ENCODE data around the gene APP.

Gene APP

GRCh38 chr21:25967901-25968438 lies 202.6 kb downstream of the APP start:
- DNase-seq = no peak

GRCh38 chr21:25967181-25967900 lies 203.2 kb downstream of the APP start:
- DNase-seq = peak; percentile 11

DNA sequence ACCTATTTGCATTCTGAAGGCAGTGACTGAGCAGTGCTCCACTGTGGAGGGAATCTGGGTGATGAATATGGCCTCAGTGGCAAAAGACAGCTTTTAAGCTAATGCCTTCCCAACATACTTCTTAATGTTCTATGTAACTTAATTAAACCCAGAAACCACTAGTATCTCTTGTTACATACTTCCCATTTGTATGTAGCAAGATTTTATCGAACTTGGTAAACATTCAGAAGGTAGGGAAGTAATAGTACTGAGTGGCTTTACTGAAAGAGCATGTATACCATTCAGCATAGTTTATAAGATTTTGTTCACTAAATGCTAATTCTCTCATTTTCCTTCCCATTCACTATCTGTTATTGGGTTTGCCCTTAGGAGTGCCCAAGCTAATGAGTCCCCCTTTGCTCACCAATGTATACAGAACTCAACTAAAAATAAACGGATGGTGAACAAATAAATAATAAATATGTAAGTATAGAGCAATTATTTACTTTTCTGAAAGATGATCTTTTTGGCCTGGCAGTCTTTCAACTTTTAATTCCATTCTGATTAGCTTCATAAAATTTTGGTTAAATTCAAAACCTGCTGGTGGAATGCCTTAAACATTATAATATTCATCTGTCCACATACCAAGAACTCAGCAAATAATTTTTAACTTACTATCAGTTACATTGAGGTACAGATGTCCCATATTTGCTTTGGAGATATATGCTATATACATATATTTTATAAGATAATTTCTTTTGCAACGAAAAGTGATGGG lies 204.4 kb downstream of the APP start:
- no peak for DNase-seq

DNA sequence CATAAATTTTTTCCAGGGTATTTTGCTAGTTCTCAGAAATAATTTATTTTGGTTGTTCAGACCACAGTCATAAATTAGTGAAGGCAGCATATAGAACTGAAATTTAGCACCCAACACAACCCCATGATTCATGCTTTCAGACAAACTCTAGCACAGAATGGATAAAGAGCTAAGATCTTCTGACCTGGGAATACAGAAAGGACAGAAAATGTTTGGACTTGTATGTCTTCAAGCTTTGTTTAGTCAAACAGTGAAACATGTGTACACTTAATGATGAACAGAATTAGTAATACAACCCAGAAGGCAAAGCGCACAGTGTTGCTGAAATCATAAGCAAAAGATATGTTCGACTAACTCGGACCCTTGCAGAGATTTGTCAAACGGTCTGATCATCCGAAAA lies 205.6 kb downstream of the APP start:
- no peak for DNase-seq

DNA sequence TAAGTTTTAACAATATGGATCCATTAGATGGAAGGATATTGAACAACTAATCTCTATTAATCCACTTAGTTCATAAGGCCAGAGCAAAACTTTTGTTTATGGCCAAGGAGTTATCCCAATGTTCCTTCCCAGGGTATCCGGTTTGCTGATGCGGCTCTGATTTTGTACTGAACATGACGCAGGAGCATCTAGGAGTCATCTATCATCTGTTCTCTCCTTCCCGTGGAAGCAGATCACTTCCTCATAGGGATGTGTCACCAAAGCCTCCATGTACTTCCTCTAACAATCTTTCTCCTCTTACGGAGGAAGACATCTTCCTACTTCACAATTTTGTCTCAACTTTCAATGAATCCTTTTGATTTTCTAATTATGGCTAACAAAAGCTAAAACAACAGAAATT lies 206.6 kb downstream of the APP start:
- DNase-seq = no peak

GRCh38 chr21:25963181-25963580 lies 207.4 kb downstream of the APP start:
- peak; percentile 59 for DNase-seq

DNA sequence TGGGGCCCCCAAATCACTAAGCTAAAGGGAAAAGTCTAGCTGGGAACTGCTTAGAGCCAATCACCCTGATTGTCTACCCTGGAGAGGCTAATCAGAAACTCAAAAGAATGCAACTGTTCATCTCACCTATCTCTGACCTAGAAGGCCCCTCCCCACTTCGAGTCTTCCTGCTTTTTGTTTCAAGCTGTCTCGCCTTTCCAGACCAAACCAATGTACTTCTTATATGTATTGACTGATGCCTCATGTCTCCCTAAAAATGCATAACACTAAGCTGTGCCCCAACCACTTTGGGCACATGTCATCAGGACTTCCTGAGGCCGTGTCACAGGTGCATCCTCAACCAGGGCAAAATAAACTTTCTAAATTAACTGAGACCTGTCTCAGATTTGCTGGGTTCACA lies 209.5 kb downstream of the APP start:
- no peak for DNase-seq

- DNase-seq = no peak
Measured at GRCh38 chr21:25960402-25960801, 210.2 kb downstream of the APP start.

DNA sequence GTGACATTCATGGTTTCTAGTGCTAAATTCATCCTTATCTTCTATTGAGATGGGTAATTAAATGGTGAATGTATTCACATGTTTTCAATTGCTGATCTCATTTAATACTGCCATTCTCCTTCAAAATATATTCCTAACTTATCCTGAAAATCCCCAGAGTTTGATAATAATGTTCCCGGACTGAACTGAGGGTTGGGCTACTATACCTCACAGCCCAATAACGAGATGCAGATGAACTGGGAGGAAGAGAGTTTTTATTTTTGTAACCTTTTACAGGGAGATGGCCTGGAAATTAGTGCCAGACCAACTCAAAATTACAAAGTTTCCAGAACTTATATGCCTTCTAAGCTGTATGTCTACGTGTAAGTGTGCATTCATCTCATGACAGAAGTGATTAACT lies 210.8 kb downstream of the APP start:
- no peak for DNase-seq

GRCh38 chr21:25956993-25957714 lies 213.4 kb downstream of the APP start:
- peak; percentile 55 for DNase-seq

- no peak for DNase-seq
Measured at GRCh38 chr21:25955646-25956045, 214.9 kb downstream of the APP start.

- no peak for DNase-seq
Measured at GRCh38 chr21:25953659-25954058, 216.9 kb downstream of the APP start.

- DNase-seq = no peak
Measured at GRCh38 chr21:25953196-25953595, 217.4 kb downstream of the APP start.

DNA sequence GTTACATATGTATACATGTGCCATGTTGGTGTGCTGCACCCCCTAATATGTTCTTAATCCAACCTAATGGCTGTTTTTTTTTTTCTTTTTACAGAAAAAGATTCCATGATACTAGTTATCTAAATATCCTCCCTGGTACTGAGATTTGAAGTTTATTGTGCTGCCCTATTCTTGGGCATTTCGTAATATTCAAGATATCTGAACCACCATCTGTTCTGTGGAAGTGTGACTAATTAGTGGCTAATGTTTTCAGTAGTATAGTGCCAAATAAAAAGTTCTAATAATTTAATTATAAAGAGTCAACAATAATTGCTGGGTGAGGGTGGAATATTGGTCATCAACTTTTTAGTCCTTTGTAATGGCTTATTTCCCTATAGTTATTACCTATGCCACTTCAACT lies 218.3 kb downstream of the APP start:
- no peak for DNase-seq

DNA sequence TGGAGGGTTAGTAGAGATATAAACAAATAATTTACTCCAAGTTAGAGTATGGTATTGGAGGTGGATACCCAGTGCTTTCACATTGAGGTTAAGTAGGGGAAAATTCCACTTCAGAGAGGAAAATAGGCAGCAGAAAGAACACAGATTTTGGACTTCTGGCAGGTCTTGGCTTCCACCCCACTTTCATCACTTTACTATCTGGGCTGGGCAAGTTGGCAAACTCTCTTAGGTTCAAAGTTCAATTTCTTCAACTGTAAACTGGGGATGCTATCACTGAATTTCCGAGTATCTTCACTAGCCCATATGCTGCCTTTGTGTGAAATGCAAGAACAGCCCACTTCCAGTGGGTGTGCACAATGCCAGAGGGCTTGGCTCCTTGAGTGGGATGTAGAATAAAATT lies 220.9 kb downstream of the APP start:
- no peak for DNase-seq

DNA sequence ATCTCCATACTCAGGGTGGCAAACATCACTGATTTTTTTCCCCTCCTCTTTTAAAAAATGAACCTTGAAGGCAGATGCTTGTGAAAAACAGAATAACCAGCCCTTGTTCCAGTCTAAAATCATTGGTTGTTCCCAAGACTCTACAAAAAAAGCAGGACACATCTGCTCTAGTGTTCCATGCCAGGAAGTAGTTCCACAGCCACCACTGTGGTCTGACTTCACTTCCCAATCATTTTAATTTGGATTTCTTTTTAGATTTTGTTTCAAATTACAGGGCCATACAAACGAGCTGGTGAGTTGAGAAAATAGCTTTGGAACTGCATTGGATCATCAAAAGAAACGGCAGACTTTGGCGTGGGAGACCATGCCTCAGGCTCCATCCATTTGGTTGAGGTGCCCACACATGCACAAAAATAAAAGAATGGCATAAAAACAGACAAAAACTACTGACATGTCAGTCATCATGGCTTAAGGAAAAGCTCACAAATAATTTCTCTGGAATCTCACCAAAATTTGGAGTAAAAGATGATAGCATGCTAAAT lies 225.8 kb downstream of the APP start:
- no peak for DNase-seq

- DNase-seq = no peak
Measured at GRCh38 chr21:25944082-25944481, 226.5 kb downstream of the APP start.

DNA sequence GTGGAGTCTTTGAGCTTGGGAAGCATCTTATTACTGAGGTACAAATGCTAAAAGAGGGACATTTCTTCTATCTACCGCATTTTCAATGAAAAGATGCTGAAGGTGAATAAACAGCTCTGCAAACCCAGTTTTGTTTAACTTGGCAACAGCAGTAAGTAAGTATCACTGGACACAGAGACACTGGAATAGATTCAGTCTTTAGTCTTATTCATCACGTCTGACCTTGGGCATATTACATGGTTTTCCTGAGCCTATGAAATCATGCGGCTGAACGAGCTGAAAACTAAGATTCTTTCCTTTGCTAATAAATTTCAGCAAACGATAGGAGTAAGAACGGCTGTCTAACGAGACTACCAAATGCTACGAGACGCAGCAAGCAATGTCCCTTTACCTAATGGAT lies 228.4 kb downstream of the APP start:
- DNase-seq = no peak

DNA sequence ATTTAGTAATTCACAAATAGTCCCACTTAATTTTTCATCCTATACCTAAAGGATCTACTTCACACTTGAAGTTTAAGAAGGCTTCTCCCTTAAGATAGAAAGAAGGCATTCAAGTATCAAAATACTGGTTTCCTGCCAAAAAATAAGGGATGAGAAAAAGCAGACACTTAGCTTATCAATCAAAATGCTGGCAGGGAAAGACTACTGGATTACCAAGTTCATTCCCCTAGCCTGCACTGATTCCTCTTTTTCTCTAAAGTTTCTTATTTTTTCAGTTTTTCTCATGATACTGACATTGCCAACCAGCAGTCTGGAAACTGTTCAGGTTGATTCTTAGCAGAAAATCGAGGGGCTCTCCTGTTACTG lies 231.2 kb downstream of the APP start:
- DNase-seq = no peak

DNA sequence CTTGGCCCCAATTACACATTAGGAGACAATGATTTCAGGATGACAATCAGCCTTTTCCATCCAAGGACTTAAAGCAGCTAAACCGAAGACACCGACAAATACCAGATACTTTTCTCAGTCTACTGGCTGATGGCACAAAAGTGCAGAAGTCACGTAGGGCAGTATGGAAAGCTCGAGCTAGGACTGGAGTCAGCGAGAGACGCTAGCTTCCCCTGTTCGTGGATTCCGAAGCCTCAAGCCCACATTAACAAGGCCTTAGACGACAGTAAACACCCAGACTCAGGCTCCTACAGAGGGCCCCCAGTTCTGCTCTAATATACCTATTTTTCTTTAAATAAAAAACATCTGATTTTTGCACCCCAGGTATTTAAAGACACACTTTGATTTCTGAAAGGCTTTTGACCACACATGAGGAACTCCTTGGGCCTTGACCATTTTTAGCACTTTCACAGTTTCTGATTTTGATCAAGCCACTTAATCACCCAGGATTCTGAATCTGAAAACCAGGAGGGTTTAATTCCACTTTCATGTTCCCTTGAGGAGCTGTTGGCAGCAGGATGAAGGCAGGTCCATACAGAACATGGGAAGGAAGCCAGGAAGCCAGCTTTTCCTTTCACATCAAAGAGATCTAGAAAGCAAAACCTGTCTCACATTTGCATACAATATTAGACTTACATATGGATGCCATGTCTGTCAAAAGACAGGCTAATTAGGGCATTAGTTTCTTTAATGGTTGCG lies 231.7 kb downstream of the APP start:
- DNase-seq = no peak

DNA sequence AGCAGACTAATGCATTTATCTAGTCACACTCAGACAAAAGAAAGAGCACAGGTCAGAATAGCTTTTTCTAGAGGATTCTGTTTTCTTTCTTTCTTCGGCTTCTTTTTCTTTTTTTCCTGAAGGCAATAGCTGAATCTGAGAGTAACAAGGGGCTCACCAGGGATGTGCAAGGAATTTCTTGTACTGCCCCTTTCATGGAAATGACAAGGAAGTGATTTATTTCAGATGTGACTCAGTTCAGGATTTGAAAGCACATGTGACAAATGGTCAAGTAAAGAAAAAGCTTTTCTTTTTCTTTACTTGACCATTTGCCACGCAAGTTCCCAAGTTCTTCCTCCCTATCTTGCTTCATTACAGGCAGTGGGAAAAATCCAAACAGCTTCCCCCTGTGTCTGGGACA lies 233.8 kb downstream of the APP start:
- DNase-seq = no peak

DNA sequence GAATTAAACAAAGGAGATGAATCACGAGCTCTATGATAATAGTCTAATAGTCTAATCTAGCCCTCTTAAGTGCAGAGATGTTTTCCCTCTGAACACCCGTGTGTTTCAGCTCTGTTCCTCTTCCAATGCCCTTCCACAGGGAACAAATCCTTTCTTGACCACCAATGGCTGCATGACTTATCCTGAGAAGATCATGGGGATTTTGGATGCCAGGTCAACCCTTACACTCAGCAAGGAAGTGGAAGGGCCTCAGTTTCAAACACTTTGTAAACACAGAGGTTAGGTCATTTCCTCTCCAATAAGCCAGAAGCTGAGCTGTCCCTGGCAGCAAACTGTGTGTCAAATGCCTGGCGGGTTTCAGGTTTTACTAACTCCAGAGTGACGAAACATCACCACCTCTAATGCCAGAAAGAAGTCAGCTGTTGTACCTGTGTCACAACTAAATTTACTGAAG lies 235.8 kb downstream of the APP start:
- DNase-seq = peak; percentile 93

DNA sequence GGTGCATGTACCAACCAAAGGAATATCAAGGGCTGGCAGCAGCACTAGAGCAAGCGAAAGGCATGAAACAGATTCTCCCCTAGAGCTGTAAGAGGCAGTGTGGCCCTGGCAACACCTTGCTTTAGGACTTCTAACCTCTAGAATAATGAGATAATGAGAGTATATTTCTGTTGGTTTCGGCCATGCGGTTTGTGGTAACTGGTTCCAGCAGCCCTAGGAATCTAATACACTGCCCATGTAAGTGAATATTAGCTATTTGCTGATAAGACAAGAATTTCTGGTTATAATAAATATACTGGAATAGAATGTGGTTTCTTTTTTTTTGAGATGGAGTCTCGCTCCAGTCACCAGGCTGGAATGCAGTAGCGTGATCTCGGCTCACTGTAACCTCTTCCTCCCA lies 236.4 kb downstream of the APP start:
- DNase-seq = peak; percentile 53

Measured in EL (cell line).